SK-N-SH (cell line): ENCODE measurements around the gene GNL3. TPM values are rescaled to one million over a fixed set of nuclear protein-coding genes. Genes with fewer than 3 reads are reported as not detected.

ENCODE experiments used
- CTCF ChIA-PET: fragments of 300-600, 350-600 bp; formaldehyde crosslinking; extraction: SDS; loops from one replicate; lab custom pipeline; 2021; lab: Yijun Ruan, JAX
- POLR2A ChIA-PET: fragments of 350-600 bp; sonication (Branson Sonifier 250); formaldehyde crosslinking; extraction: SDS; loops from one replicate; lab custom pipeline; 2020; ENCODE audit warnings: antibody characterized with exemption, inconsistent platforms; lab: Yijun Ruan, JAX
- DNase-seq: peaks from one replicate; pipeline ENCODE4 v3.0.0; 2012
- H2AFZ ChIP-seq: fragments of 200-600 bp; sonication (generic); 2 replicates; pipeline ENCODE4 v1.8.1; 2016; ENCODE audit warnings: antibody characterized with exemption, mild to moderate bottlenecking, low read depth
- H3F3A ChIP-seq: fragments of 200-600 bp; sonication (generic); replicated peaks from 2 replicates; pipeline ENCODE3; 2016; ENCODE audit warnings: antibody characterized with exemption, mild to moderate bottlenecking; ENCODE audit not compliant: insufficient read depth
- H3K27ac ChIP-seq, 2 experiments: fragments of 200-500 bp in 1 of 2; fragments of 200-600 bp in 1 of 2; sonication (Bioruptor generic) in 1 of 2; sonication (generic), shearing (Covaris generic) in 1 of 2; 2 replicates each; pipeline versions ENCODE4 v1.5.1 to v1.6.1; 2014 to 2016; ENCODE audit warnings: low read depth in 2 of 2, inconsistent platforms in 1 of 2, low read length in 1 of 2, mild to moderate bottlenecking in 1 of 2, mixed read lengths in 1 of 2
- H3K27me3 ChIP-seq: fragments of 200-600 bp; sonication (generic), shearing (Covaris generic); 2 replicates; pipeline ENCODE4 v1.6.1; 2016; ENCODE audit warnings: mixed run types; ENCODE audit not compliant: insufficient read depth
- H3K36me3 ChIP-seq, 2 experiments: fragments of 200-500 bp in 1 of 2; fragments of 200-600 bp in 1 of 2; sonication (Bioruptor generic) in 1 of 2; sonication (generic) in 1 of 2; replicated peaks in 1 of 2; 2 replicates each; pipeline versions ENCODE3 to v1.5.1; 2014 to 2016; ENCODE audit warnings: low read length in 1 of 2, mild to moderate bottlenecking in 1 of 2; ENCODE audit not compliant: insufficient read depth in 2 of 2, control insufficient read depth in 1 of 2
- H3K4me1 ChIP-seq, 2 experiments: fragments of 200-500 bp in 1 of 2; fragments of 200-600 bp in 1 of 2; sonication (Bioruptor generic) in 1 of 2; sonication (generic), shearing (Covaris generic) in 1 of 2; 2 replicates each; pipeline versions ENCODE4 v1.5.1 to v1.6.1; 2014 to 2016; ENCODE audit warnings: low read depth in 1 of 2, low read length in 1 of 2, mixed run types in 1 of 2; ENCODE audit not compliant: insufficient read depth in 2 of 2, control insufficient read depth in 1 of 2
- H3K4me2 ChIP-seq: fragments of 200-600 bp; sonication (generic), shearing (Covaris generic); 2 replicates; pipeline ENCODE4 v1.6.1; 2017; ENCODE audit warnings: mixed run types
- H3K4me3 ChIP-seq, 2 experiments: fragments of 200-500 bp in 1 of 2; fragments of 200-600 bp in 1 of 2; sonication (Bioruptor generic) in 1 of 2; sonication (generic), shearing (Covaris generic) in 1 of 2; 2 replicates each; pipeline versions ENCODE4 v1.5.1 to v1.8.1; 2014 to 2016; ENCODE audit warnings: low read depth in 2 of 2, inconsistent platforms in 1 of 2, low read length in 1 of 2, mild to moderate bottlenecking in 1 of 2, mixed read lengths in 1 of 2, moderate library complexity in 1 of 2
- H3K79me2 ChIP-seq: fragments of 200-600 bp; sonication (generic); 2 replicates; pipeline ENCODE4 v1.8.1; 2017; ENCODE audit warnings: mild to moderate bottlenecking; ENCODE audit not compliant: insufficient read depth
- H3K9ac ChIP-seq: fragments of 200-600 bp; sonication (generic); 2 replicates; pipeline ENCODE4 v1.6.1; 2017; ENCODE audit warnings: mixed run types
- H3K9me2 ChIP-seq: fragments of 200-600 bp; sonication (generic); 2 replicates; pipeline ENCODE4 v1.6.1; 2017; ENCODE audit warnings: mixed run types
- H3K9me3 ChIP-seq: fragments of 200-600 bp; sonication (generic); 2 replicates; pipeline ENCODE4 v1.6.1; 2017; ENCODE audit warnings: mixed run types, mild to moderate bottlenecking, moderate library complexity
- H4K20me1 ChIP-seq: fragments of 200-600 bp; sonication (generic); 2 replicates; pipeline ENCODE4 v1.6.1; 2017; ENCODE audit warnings: mild to moderate bottlenecking, mixed run types; ENCODE audit not compliant: insufficient read depth
- CHD2 ChIP-seq: fragments of 150-350 bp; IDR thresholded peaks from 2 replicates; pipeline ENCODE4 v1.6.1; 2018; ENCODE audit warnings: low read length; ENCODE audit not compliant: partially characterized antibody
- CTCF ChIP-seq: fragments of 200-600 bp; sonication (generic); IDR thresholded peaks from 2 replicates; pipeline ENCODE4 v1.6.1; 2017; ENCODE audit warnings: antibody characterized with exemption, mild to moderate bottlenecking, moderate library complexity
- EP300 ChIP-seq, 2 experiments: IDR thresholded peaks; 2 replicates each; pipeline versions ENCODE4 v1.4.0 to v1.6.1; 2012; ENCODE audit warnings: borderline replicate concordance in 1 of 2, low read depth in 1 of 2, low read length in 1 of 2
- EZH2phosphoT487 ChIP-seq: fragments of 200-600 bp; sonication (generic); IDR thresholded peaks from 2 replicates; pipeline ENCODE4 v1.6.1; 2017; ENCODE audit warnings: low read depth, mixed run types, mild to moderate bottlenecking, antibody characterized with exemption, moderate library complexity, borderline replicate concordance
- FOSL2 ChIP-seq: IDR thresholded peaks from 2 replicates; pipeline ENCODE4 v1.4.0; 2012; ENCODE audit warnings: low read depth, mild to moderate bottlenecking, moderate library complexity, borderline replicate concordance
- GATA2 ChIP-seq: sonication (generic); formaldehyde crosslinking; IDR thresholded peaks from 2 replicates; pipeline ENCODE4 v1.5.0; 2020; ENCODE audit warnings: mild to moderate bottlenecking, missing genetic modification reagents
- IRF3 ChIP-seq: fragments of 150-350 bp; IDR thresholded peaks from 2 replicates; pipeline ENCODE4 v1.6.1; 2016; ENCODE audit warnings: mild to moderate bottlenecking, low read depth, low read length
- MEF2A ChIP-seq: IDR thresholded peaks from 2 replicates; pipeline ENCODE4 v1.4.0; 2012; ENCODE audit warnings: low read depth, borderline replicate concordance
- MXI1 ChIP-seq: IDR thresholded peaks from 2 replicates; pipeline ENCODE4 v1.6.1; 2012; ENCODE audit warnings: mild to moderate bottlenecking, low read depth, low read length, improper control_type of control experiment
- NFIC ChIP-seq: IDR thresholded peaks from 2 replicates; pipeline ENCODE4 v1.4.0; 2012; ENCODE audit warnings: borderline replicate concordance
- RAD21 ChIP-seq: IDR thresholded peaks from 2 replicates; pipeline ENCODE4 v1.6.1; 2012; ENCODE audit warnings: mild to moderate bottlenecking, low read length
- RCOR1 ChIP-seq: fragments of 150-350 bp; IDR thresholded peaks from 2 replicates; pipeline ENCODE4 v1.6.1; 2017; ENCODE audit warnings: antibody characterized with exemption, low read length
- SIN3A ChIP-seq: IDR thresholded peaks from 2 replicates; pipeline ENCODE4 v1.6.1; 2012; ENCODE audit warnings: low read depth, mild to moderate bottlenecking, low read length, moderate library complexity, borderline replicate concordance
- SMC3 ChIP-seq: IDR thresholded peaks from 2 replicates; pipeline ENCODE4 v1.6.1; 2012; ENCODE audit warnings: low read depth, low read length, improper control_type of control experiment
- TCF12 ChIP-seq: IDR thresholded peaks from 2 replicates; pipeline ENCODE4 v1.4.0; 2012
- USF2 ChIP-seq: fragments of 150-350 bp; IDR thresholded peaks from 2 replicates; pipeline ENCODE4 v1.6.1; 2017; ENCODE audit warnings: antibody characterized with exemption, low read length, low read depth, borderline replicate concordance
- YY1 ChIP-seq: IDR thresholded peaks from 2 replicates; pipeline ENCODE4 v1.4.0; 2012; ENCODE audit warnings: low read depth, mild to moderate bottlenecking
- WGBS: methylation state at CpG from one replicate; pipeline ENCODE4 v1.1.6; 2017; ENCODE audit warnings: low lambda C conversion rate; 5-methylcytosine and 5-hydroxymethylcytosine counted together
- polyA plus RNA-seq, 3 experiments: library from polyadenylated mRNA; depleted of rRNA; stranded (reverse); fragments of >200 nt; gene quantifications; 2 replicates each; pipeline ENCODE4 v1.2.3, GENCODE V29; 2012
- TF ChIP-seq, protein P1 (sequence below): IDR thresholded peaks from 2 replicates; pipeline ENCODE4 v1.6.1; 2012; ENCODE audit warnings: mild to moderate bottlenecking, low read depth, low read length, moderate library complexity
- TF ChIP-seq, protein P2 (sequence below): IDR thresholded peaks from 2 replicates; pipeline ENCODE4; 2012

GNL3 gene
- polyA plus RNA-seq, 1 of the 3 experiments (the other 2 are of a cell fraction): 55.0 TPM

GRCh38 chr3:52685709-52686691, at the start of gene GNL3, which contains the start of gene PBRM1 (continued):
- TF ChIP-seq CTCF (no peak), YY1 (no peak), MXI1 (peak; percentile 100), MEF2A (no peak), EP300 (IDR thresholded peaks at IDR 0.05; ENCODE audit: borderline replicate concordance in 1 of 2, low read depth in 1 of 2, low read length in 1 of 2) (no peak), GATA2 (CRISPR knock-in tag) (no peak), SMC3 (no peak), EZH2phosphoT487 (no peak), TCF12 (peak; percentile 17; the same call in 1 of the 2 replicates)
- TF ChIP-seq, protein P1, sequence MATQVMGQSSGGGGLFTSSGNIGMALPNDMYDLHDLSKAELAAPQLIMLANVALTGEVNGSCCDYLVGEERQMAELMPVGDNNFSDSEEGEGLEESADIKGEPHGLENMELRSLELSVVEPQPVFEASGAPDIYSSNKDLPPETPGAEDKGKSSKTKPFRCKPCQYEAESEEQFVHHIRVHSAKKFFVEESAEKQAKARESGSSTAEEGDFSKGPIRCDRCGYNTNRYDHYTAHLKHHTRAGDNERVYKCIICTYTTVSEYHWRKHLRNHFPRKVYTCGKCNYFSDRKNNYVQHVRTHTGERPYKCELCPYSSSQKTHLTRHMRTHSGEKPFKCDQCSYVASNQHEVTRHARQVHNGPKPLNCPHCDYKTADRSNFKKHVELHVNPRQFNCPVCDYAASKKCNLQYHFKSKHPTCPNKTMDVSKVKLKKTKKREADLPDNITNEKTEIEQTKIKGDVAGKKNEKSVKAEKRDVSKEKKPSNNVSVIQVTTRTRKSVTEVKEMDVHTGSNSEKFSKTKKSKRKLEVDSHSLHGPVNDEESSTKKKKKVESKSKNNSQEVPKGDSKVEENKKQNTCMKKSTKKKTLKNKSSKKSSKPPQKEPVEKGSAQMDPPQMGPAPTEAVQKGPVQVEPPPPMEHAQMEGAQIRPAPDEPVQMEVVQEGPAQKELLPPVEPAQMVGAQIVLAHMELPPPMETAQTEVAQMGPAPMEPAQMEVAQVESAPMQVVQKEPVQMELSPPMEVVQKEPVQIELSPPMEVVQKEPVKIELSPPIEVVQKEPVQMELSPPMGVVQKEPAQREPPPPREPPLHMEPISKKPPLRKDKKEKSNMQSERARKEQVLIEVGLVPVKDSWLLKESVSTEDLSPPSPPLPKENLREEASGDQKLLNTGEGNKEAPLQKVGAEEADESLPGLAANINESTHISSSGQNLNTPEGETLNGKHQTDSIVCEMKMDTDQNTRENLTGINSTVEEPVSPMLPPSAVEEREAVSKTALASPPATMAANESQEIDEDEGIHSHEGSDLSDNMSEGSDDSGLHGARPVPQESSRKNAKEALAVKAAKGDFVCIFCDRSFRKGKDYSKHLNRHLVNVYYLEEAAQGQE: peak; percentile 51; the same call in 1 of the 2 replicates

- Histone ChIP-seq H4K20me1 (no peaks in the 10 kb centered on the region), H3F3A (peaks cover 26% of the 10 kb centered on the region), H3K27ac (peak overlapping the region in 1 of 2 experiments; percentile 34; a peak in 1 of 4 replicates), H3K4me3 (no peak overlapping the region), H3K4me1 (no peaks in the 10 kb centered on the region; a peak in 1 of 4 replicates), H3K4me2 (no peak overlapping the region), H3K36me3 (peaks cover 24 to 85% of the 10 kb centered on the region in 2 experiments), H3K27me3 (no peaks in the 10 kb centered on the region), H2AFZ (no peak overlapping the region), H3K79me2 (0 out of 2 replicates have a peak, but pooled peaks cover 5% of the 10 kb centered on the region), H3K9me2 (no peaks in the 10 kb centered on the region), H3K9ac (no peak overlapping the region), H3K9me3 (no peaks in the 10 kb centered on the region)
- ChIA-PET POLR2A (interaction anchor here (0.6 kb wide), 1 partner anchor 9 kb away, joined by 3 read pairs; no protein-coding TSS in a partner anchor), CTCF (interaction anchor here (0.6 to 1.0 kb wide), 2 partner anchors 9 to 783 kb away, joined by 3 read pairs; no protein-coding TSS in a partner anchor)
- WGBS: 58% methylated on average over 4 of the region's 4 CpGs
- DNase-seq: peak; percentile 22
- TF ChIP-seq IRF3 (no peak), NFIC (no peak), EZH2phosphoT487 (no peak), FOSL2 (no peak), CHD2 (no peak), SMC3 (no peak), RAD21 (no peak), USF2 (no peak), RCOR1 (no peak), SIN3A (no peak), EP300 (IDR thresholded peaks at IDR 0.05; ENCODE audit: borderline replicate concordance in 1 of 2, low read depth in 1 of 2, low read length in 1 of 2) (no peak), MEF2A (no peak)
- TF ChIP-seq, protein P2, sequence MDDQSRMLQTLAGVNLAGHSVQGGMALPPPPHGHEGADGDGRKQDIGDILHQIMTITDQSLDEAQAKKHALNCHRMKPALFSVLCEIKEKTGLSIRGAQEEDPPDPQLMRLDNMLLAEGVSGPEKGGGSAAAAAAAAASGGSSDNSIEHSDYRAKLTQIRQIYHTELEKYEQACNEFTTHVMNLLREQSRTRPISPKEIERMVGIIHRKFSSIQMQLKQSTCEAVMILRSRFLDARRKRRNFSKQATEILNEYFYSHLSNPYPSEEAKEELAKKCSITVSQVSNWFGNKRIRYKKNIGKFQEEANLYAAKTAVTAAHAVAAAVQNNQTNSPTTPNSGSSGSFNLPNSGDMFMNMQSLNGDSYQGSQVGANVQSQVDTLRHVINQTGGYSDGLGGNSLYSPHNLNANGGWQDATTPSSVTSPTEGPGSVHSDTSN: no peak
Measured at GRCh38 chr3:52636673-52637072, 49.2 kb upstream of the GNL3 start.
